PFSK-1 (cell line): ENCODE results near the gene CCDC181.

Source experiments
- POLR2AphosphoS5 ChIP-seq: IDR thresholded peaks from 2 replicates; pipeline ENCODE4 v1.6.1; 2012; ENCODE audit warnings: low read depth, mild to moderate bottlenecking, control low read depth, low read length, moderate library complexity
- REST ChIP-seq, 2 experiments: IDR thresholded peaks; 2 replicates each; pipeline versions ENCODE4 v1.6.1 to v1.8.0; 2011 to 2012; ENCODE audit warnings: low read depth in 2 of 2, low read length in 2 of 2, control low read depth in 1 of 2, inconsistent platforms in 1 of 2, mild to moderate bottlenecking in 1 of 2, moderate library complexity in 1 of 2; ENCODE audit not compliant: insufficient read depth in 1 of 2
- TAF1 ChIP-seq: IDR thresholded peaks from 2 replicates; pipeline ENCODE4 v1.6.1; 2012; ENCODE audit warnings: low read length, control low read depth, borderline replicate concordance; ENCODE audit not compliant: insufficient read depth

GRCh38 chr1:169468982-169469381 lies 41.7 kb upstream of the CCDC181 start:
- TF ChIP-seq REST (IDR thresholded peaks at IDR 0.05; ENCODE audit: insufficient read depth in 1 of 2, low read depth in 2 of 2, low read length in 2 of 2) (no peak), TAF1 (no peak), POLR2AphosphoS5 (no peak)
